COLO668 (cell line): ENCODE results near the gene NTF3.

Source experiments
- DNase-seq: peaks from one replicate; lab custom pipeline; 2025; ENCODE audit not compliant: unreplicated experiment; lab: John Stamatoyannopoulos, UW

Gene NTF3

DNA sequence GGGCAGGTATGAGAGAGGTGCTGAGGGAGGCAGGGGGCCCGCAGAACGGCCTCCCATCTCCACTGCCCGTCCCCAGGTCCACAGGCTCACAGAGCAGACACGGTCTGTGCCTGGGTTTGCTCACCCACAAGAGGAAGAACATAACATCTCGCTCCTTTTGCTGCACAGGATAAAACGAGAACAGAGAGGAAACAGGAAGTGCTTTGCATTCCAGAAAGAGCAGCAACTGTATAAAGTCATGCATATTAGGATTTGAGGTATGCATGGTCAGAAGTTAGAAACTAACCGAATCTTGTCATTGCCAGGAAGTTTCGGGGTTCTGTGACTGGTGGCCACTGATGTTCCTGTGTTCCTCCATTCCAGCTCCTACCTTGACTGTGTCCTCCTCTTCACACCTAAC, 25.0 kb downstream of the NTF3 start:
- DNase-seq, result no peak

DNA sequence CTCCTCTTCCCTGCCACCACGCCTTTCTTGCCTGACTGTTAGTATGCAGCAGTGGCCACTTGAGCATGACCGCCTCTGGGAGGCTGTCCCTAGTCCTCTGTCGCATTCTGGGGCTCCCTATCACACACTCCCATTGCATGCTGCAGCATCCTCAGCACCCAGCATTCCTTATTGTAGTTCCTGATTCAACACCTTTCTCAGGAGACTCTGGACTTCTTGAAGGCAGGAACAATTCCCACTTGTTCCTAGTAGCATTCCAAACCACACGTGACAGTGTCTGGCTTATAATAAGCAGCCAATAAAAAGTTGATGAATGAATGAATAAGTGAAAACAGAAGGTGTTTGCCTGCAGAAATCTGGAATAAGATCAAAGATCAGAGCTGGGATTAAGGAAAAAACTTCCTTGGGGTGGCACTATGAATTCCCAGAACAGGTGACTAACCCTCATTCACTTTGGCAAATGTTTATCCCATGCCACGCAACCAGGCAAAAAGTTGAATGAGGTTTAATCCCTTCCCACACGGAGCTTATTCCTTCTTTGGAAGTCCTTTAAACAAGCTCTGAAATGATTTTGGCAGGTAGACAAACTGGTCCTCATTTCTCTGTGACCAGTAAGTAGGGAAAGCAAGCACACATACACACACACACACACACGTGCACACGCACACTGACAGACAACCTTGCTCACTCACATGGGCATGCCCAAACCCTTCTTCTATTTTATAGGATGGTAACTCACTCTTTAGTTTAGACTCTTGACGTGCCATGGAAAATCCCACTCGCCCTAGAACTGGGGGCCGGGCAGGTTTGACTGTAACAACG, 26.5 kb downstream of the NTF3 start:
- DNase-seq, result no peak

DNA sequence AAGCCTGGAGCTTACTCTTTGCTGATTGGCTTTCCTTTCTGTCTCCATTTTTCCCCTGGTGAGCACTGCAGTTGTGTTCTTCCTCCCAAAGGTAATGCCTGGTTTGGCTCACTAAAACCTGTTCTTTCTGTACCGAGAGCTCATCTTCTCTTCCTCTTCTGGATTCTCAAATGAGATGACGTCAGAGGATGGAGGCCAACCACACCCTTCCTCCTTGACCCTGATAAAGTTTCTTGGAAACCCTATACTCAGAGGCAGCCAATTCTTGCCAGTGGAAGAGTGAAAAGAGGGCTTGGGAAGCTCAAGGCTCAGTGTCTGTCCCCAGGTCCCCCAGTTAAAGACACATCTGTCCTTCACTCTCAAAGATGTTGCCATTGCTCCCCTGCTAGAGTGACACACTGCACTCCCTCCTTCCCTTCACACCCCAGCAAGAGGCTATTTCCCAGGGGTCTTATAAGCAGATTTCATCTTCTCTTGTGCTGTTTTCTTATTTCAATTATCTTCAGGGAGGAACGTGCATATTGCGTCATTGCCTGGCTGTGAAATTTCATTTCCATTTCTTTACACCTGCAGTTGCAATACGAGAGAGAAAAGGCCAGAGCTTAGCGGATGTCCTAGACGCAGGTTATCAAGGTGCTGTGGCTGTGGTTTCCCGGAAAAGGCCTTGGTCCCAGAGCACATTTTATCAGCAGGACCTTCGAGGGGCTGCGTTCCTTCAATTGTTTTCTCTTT, 27.3 kb downstream of the NTF3 start:
- no peak for DNase-seq

- DNase-seq, result no peak
These were observed 28.9 kb downstream of the NTF3 start for GRCh38 chr12:5460817-5461216.

DNA sequence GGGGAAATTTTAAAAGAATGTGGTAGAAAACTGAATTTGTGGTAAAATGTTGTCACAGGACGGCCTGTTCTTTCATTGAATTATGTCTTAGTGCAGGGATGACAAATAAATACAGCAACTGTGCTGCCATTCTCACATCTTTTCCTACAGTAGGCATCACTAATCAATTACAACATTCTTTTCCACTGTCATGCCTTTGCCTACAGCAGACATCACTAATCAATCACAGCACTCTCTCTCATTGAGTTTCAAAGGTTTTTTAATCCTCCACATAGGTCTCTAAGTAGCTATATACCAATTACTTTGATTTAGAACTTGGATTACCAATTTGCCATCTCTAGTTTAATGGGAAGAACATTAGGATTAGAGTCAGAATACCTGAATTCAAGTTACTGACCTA, 30.1 kb downstream of the NTF3 start:
- no peak for DNase-seq

GRCh38 chr12:5464096-5464495, 32.2 kb downstream of the NTF3 start:
- DNase-seq, result no peak

DNA sequence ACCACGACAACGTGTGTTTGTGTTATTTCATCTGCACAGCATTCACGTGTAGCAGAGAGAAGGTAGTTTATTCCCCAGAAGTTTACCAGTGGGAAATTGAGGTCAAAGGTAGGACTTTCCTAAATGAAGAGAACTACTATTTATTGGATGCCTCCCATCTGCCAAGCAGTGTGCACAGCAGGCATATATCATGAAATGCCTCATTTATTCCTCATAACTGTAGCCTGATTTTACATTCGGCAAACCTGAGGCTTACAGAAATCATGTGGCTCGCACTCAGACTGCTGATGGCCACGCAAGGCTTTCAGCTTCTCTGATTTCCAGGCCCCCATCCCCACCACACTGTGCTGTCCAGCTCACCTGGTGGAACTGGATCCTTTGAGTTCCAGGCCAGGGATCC, 33.5 kb downstream of the NTF3 start:
- no peak for DNase-seq

DNA sequence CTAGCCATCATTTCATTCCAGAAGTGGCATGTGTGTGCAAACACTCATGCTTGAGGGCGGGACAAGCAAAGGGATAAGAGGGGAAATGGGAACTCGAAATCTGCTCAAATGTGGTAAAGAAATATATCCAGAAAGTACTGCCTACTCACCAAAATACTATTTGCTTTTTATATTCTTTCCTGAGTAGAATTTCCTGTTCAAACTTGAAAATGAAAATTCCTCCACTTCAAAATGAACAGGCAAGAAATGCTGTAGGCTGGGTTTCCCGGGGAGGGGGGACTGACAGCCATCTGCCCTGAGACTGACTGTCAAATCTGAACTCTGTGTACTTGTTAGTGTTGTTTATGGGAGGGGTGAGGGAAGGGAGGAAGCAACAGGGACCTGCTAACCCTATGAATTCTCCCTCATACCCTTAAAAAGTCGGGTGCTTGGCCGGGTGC, 34.6 kb downstream of the NTF3 start:
- no peak for DNase-seq

GRCh38 chr12:5467931-5468330, 36.0 kb downstream of the NTF3 start:
- DNase-seq, result no peak

GRCh38 chr12:5470221-5470620, 38.3 kb downstream of the NTF3 start:
- no peak for DNase-seq

GRCh38 chr12:5470703-5471102, 38.8 kb downstream of the NTF3 start:
- DNase-seq, result no peak

GRCh38 chr12:5473076-5473782, 41.3 kb downstream of the NTF3 start:
- no peak for DNase-seq

DNA sequence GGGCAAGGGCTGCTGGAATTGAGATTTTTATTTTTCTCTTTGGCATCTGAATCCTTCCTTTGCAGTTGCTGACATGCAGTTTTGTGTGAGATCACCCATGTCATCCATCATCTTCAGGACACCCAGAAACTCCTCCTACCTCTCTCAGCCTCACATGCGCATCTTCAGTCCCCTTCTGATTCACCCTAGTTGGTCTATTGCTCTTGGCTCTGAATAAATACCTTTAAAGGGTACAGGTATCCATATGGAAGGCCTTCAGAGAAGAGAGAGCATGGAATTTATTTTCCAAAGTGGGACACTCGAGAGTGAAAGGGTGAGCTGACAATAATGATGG, 41.8 kb downstream of the NTF3 start:
- DNase-seq, result no peak

- no peak for DNase-seq
These were observed 44.4 kb downstream of the NTF3 start for GRCh38 chr12:5476356-5476755.

DNA sequence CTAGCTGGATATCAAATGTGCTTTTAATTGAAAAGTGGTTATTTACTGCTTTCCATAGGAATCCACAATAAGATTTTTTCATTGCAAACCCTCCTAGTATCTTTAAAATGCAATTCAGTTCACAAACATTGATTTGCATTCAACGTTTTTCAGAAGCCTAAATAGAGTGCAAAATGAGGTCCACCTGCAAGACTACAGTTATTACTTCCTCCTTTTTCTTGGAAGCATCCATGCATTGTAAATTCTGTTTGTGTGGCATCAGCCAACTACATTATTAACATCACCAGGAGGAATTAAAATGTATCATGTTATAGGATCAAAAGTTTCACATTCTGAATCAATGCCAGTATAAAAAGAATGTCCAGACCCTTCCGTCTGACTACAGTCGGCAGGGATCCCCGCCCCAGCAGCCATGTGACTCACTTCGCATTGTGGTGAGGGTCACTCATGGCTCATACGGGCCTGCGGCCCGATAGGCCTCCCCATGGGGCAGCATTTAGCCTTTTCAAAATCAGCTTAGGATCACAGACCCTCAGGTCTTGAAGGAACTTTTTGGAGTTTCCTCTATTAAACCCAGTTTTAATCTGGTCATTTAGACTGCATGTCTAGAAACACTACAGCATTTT, 46.3 kb downstream of the NTF3 start:
- DNase-seq, result no peak

DNA sequence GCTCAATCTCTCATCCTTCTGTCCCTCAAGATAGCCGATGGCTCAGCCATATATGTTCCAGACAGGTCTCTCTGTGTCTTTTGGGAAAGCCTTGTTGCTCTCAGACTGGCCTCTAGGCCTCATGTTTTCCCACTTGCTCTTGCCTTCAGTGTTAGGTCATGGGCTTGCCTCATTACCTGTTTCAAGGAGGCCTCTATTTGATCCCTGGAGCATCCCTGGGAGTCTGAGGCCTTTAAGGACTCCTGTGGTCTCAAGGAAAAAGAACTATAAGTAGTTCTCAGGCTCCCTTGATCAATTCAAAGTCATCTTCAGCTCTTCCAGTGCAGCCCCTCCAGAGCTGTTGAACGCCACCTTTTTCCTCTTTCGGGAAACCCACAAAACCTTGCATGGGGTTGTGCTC, 47.9 kb downstream of the NTF3 start:
- DNase-seq, result no peak

DNA sequence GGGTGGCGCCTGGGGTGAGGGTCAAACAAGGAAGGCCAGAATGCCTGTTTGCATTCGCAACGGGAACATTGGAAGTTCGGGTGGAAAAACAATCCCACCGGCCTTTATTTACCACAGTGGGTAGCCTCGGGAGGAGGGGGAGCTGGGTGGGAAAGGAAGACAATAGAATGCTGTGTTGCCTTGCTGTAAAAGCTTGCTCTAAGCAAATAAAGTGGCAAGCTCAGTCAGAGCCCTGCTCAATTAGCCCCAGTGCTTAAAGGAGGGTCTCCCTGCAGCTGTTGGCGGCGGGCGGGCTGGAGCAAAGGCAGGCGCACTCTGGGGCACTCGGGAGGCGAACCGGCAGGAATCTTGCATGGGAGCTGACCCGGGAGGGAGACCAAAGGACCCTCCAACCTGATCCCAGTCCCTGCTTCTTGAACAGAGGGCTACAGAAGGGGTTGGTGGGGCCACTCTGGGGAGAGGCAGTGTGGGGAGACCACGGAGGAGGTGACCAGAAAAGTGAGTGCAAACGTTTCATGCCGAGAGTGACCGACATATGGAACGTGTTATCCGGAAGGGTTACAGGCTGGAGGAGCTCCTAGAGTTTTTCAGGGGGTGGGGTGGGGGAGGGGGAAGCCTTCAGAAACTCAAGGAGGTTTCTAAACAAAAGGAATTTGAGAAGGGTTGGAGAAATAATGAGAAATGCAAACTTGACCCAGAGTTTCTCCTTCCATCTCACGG, 48.5 kb downstream of the NTF3 start:
- DNase-seq, result no peak

DNA sequence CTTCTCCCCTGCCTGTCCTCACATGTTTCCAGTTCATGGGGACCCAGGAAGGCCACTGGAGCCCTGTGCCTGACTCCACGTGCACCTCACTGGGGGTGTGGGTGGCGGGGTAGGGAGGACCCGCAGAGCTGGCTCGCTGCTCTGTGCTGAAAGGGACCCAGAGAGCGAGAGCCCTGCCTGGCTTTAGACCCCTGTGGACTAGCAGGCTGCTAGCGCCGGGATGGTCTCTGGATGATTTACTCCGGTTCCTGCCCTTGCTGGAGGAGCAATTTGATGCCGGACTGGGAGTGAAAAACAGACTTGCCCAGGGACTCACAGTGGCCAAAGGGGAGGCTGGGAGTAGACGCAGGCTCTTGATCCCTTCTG, 49.0 kb downstream of the NTF3 start:
- no peak for DNase-seq

DNA sequence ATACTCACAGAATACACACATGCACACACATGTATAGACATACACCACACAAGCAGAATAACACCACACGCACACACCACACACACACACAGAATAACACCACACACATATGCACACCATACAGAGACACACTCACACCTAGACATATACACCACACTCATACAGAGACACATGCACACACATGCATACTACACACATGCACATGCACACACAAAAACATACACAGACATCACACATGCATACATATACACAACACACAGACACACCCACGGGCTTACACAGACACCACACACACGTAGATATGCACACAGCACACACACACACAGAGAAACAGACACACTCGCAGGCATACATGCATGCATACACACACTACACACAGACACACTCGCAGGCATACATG, 49.7 kb downstream of the NTF3 start:
- no peak for DNase-seq

DNA sequence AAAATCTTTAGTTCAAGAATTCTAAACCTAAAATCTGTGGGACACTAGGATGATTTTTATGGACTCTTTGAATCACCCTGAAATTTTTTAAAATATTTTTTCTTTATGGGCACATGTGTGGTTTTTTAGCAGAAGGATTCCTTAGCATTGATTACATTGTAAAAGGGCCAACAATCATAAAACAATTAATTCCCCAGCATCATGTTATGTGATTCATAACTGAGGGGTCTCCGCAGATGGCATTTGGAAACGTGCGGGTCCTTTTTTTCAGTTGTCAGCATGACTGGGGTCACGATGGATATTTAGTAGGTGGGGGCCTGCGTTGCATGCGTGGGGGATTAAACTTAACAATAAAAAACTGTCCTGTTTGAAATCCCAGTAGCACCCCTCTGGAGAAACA, 52.5 kb downstream of the NTF3 start:
- no peak for DNase-seq

DNA sequence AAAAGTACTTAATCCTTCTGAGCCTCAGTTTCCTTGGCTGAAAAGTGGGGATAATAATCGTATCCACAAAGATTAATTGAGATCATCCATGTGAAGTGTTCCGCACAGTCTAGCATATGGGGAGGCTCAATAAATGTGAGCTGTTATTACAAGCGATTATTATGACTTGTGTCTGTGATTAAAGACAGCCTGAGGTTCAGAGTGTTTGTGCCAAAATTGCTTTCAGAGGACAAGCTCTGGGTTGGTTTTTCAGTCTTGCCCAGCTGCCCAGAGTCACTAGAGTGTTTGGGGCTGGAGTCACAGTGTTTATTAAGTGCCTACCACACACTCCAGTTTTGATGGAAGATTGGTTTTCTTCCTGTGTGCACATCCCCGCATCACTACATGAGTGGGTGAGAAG, 53.5 kb downstream of the NTF3 start:
- no peak for DNase-seq
